22Rv1 (cell line): ENCODE results near the gene CEACAM1.
"Not testable (repeated sequence)": the region's sequence is repeated elsewhere in the genome, so short reads cannot be mapped to it uniquely, and the experiment has no call there.

Experiments
- H3K27ac ChIP-seq: fragments of 450-650 bp; 2 replicates; pipeline ENCODE4 v1.5.1; 2017
- ZFX ChIP-seq: fragments of 450-650 bp; IDR thresholded peaks from 2 replicates; pipeline ENCODE4 v1.6.1; 2017; ENCODE audit warnings: antibody characterized with exemption, borderline replicate concordance
- TF ChIP-seq, protein P1 (sequence below): fragments of 450-650 bp; IDR thresholded peaks from 2 replicates; pipeline ENCODE4 v1.5.1; 2017; ENCODE audit warnings: mild to moderate bottlenecking

Gene CEACAM1

GRCh38 chr19:42544146-42544545, 15.9 kb upstream of the CEACAM1 start:
- no peak overlapping the region for H3K27ac ChIP-seq
- no peak for TF ChIP-seq ZFX
- TF ChIP-seq, protein P1, sequence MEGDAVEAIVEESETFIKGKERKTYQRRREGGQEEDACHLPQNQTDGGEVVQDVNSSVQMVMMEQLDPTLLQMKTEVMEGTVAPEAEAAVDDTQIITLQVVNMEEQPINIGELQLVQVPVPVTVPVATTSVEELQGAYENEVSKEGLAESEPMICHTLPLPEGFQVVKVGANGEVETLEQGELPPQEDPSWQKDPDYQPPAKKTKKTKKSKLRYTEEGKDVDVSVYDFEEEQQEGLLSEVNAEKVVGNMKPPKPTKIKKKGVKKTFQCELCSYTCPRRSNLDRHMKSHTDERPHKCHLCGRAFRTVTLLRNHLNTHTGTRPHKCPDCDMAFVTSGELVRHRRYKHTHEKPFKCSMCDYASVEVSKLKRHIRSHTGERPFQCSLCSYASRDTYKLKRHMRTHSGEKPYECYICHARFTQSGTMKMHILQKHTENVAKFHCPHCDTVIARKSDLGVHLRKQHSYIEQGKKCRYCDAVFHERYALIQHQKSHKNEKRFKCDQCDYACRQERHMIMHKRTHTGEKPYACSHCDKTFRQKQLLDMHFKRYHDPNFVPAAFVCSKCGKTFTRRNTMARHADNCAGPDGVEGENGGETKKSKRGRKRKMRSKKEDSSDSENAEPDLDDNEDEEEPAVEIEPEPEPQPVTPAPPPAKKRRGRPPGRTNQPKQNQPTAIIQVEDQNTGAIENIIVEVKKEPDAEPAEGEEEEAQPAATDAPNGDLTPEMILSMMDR: no peak

DNA sequence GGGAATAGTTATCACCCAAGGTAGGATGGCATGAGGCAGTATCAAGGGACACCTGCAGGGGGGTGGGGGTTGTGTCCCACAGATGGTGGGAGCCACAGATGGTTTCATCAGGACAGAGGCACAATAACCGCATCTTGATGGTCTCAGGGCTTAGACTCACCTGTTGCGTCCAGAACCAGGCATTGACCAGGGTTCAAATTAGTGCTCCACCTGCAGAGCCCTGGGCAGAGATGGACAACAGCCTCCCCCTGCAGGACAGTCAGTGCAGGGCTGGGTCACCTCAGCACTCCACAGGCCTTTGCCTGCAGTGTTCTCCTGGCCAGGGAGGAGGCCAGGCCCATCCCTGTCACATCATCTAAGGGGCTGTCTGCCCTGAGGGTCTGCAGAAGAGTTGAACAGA, 14.5 kb upstream of the CEACAM1 start:
- TF ChIP-seq, protein P1: no peak
- no peak for TF ChIP-seq ZFX
- H3K27ac ChIP-seq: no peak overlapping the region

DNA sequence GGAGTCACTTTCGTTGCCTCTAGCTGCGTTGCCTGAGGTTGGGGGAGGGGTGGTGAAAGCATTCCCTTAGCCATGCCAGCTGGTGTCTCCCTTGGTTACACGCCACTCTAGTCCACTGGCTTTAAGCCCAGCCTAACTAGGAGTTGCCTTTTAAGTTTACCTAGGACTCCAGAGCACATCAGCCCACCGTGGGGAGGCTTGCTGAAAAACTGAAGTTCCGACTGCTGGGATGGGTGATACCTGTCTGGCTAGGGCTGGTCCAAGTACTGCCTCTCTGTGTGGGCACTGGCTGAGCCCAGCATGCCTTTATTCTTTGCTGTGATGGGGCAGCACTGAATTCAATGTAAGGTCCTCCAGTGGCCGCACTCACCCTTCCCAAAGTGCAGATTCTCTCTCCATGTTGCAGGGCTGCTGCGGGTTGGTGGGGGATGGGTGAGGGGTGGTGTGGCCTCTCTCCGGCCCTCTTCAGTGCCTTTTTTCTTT, 11.8 kb upstream of the CEACAM1 start:
- no peak overlapping the region for H3K27ac ChIP-seq
- TF ChIP-seq, protein P1: no peak
- TF ChIP-seq ZFX: no peak

GRCh38 chr19:42538841-42539709, 10.8 kb upstream of the CEACAM1 start:
- no peak overlapping the region for H3K27ac ChIP-seq
- TF ChIP-seq ZFX: no peak
- TF ChIP-seq, protein P1: no peak

DNA sequence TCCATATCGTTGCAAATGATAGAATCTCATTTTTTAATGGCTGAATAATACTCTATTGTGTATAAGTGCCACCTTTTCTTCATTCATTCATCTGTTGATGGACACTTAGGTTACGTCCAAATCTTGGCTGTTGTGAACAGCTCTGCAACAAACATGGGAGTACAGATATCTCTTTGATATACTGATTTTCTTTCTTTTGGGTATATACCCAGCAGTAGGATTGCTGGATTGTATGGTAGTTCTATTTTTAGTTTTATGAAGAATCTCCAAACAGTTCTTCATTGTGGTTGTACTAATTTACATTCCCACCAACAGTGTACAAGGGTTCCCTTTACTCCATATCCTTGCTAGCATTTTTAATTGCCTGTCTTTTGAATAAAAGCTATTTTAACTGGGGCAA, 7.0 kb upstream of the CEACAM1 start:
- not testable (repeated sequence) for H3K27ac ChIP-seq

GRCh38 chr19:42534391-42534790, 6.1 kb upstream of the CEACAM1 start:
- TF ChIP-seq ZFX: no peak
- TF ChIP-seq, protein P1: no peak
- H3K27ac ChIP-seq: no peak overlapping the region

- H3K27ac ChIP-seq: no peak overlapping the region
- TF ChIP-seq, protein P1: no peak
- TF ChIP-seq ZFX: no peak
These were observed 4.6 kb upstream of the CEACAM1 start for GRCh38 chr19:42532891-42533290.
